ACC112 (cell line): Measurements from ENCODE around the gene DBF4B.
"Not testable (repeated sequence)": the region's sequence is repeated elsewhere in the genome, so short reads cannot be mapped to it uniquely, and the experiment has no call there.

Source experiments
- H2AFZ ChIP-seq: fragments of 200-600 bp; sonication (generic); one replicate; pipeline ENCODE4 v1.6.0; 2017; ENCODE audit warnings: antibody characterized with exemption, low read length; ENCODE audit not compliant: unreplicated experiment
- H3K27ac ChIP-seq: fragments of 200-600 bp; sonication (generic); 2 replicates; pipeline ENCODE4 v1.5.1; 2014; ENCODE audit warnings: low read depth, mild to moderate bottlenecking, antibody characterized with exemption, low read length, moderate library complexity
- H3K27me3 ChIP-seq: fragments of 200-600 bp; sonication (generic); 2 replicates; pipeline ENCODE4 v1.6.1; 2014; ENCODE audit warnings: mild to moderate bottlenecking, antibody characterized with exemption, low read length, moderate library complexity, mixed read lengths; ENCODE audit not compliant: insufficient read depth
- H3K36me3 ChIP-seq: fragments of 200-600 bp; sonication (generic); 2 replicates; pipeline ENCODE4 v1.6.1; 2016; ENCODE audit warnings: mild to moderate bottlenecking, antibody characterized with exemption, low read length, moderate library complexity, mixed read lengths; ENCODE audit not compliant: insufficient read depth
- H3K4me1 ChIP-seq: fragments of 200-600 bp; sonication (generic); one replicate; pipeline ENCODE4 v1.6.1; 2016; ENCODE audit warnings: low read length, mixed read lengths; ENCODE audit not compliant: insufficient read depth, unreplicated experiment, control insufficient read depth
- H3K4me3 ChIP-seq: fragments of 200-600 bp; sonication (generic); 2 replicates; pipeline ENCODE4 v1.5.1; 2014; ENCODE audit warnings: mild to moderate bottlenecking, low read depth, low read length
- H3K79me2 ChIP-seq: fragments of 200-600 bp; sonication (generic); one replicate; pipeline ENCODE4 v1.6.0; 2016; ENCODE audit warnings: low read length; ENCODE audit not compliant: control insufficient read depth, unreplicated experiment, insufficient read depth

Gene DBF4B

GRCh38 chr17:44751806-44752205, 43.3 kb downstream of the DBF4B start:
- Histone ChIP-seq H3K27ac (no peak overlapping the region), H3K36me3 (no peaks in the 10 kb centered on the region), H2AFZ (no peak overlapping the region), H3K4me1 (no peaks in the 10 kb centered on the region), H3K4me3 (no peak overlapping the region), H3K79me2 (no peaks in the 10 kb centered on the region), H3K27me3 (no peaks in the 10 kb centered on the region)

- Histone ChIP-seq H3K4me1 (no peaks in the 10 kb centered on the region), H3K36me3 (no peaks in the 10 kb centered on the region), H3K27me3 (peaks cover 8% of the 10 kb centered on the region; the same call in 1 of the 2 replicates), H2AFZ (no peak overlapping the region), H3K79me2 (no peaks in the 10 kb centered on the region), H3K4me3 (no peak overlapping the region), H3K27ac (no peak overlapping the region)
These were observed 44.7 kb downstream of the DBF4B start for GRCh38 chr17:44752953-44753861.

DNA sequence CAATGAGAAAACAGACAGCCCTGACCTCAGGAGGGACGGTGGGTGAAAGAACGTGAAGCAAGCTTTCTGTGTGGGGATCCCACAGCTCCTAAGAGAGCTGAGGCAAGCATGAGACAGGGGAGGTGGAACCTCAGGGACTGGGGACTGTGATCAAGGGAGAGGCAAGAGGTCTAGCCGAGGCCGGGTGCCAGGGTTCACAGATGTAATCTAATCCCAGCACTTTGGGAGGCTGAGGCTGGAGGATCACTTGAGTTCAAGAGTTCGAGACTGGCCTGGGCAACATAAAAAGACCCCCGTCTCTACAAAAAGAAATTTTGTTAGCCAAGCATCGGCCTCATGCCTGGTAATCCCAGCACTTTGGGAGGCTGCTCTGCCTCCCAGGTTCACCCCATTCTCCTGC, 45.8 kb downstream of the DBF4B start:
- Histone ChIP-seq H3K36me3 (no peaks in the 10 kb centered on the region), H3K27me3 (peaks cover 14% of the 10 kb centered on the region; the same call in 1 of the 2 replicates), H2AFZ (no peak overlapping the region), H3K4me1 (peaks cover 1% of the 10 kb centered on the region), H3K79me2 (no peaks in the 10 kb centered on the region), H3K4me3 (no peak overlapping the region), H3K27ac (no peak overlapping the region)

DNA sequence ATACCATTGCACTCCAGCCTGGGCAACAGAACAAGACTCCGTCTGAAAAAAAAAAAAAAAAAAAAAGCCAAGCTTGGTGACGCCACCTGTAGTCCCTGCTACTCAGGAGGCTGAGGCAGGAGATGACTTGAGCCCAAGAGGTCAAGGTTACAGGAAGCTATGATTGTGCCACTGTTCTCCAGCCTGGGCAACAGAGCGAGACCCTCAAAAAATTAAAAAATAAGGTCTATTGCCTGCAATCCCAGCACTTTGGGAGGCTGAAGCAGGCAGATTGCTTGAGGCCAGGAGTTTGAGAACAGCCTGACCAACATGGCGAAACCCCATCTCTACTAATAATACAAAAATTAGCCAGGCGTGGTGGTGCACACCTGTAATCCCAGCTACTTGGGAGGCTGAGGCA, 46.7 kb downstream of the DBF4B start:
- not testable (repeated sequence) for H3K4me1 ChIP-seq, H3K79me2 ChIP-seq, H2AFZ ChIP-seq, H3K36me3 ChIP-seq, H3K4me3 ChIP-seq, H3K27ac ChIP-seq
- peaks cover 21% of the 10 kb centered on the region; the same call in 1 of the 2 replicates for H3K27me3 ChIP-seq

DNA sequence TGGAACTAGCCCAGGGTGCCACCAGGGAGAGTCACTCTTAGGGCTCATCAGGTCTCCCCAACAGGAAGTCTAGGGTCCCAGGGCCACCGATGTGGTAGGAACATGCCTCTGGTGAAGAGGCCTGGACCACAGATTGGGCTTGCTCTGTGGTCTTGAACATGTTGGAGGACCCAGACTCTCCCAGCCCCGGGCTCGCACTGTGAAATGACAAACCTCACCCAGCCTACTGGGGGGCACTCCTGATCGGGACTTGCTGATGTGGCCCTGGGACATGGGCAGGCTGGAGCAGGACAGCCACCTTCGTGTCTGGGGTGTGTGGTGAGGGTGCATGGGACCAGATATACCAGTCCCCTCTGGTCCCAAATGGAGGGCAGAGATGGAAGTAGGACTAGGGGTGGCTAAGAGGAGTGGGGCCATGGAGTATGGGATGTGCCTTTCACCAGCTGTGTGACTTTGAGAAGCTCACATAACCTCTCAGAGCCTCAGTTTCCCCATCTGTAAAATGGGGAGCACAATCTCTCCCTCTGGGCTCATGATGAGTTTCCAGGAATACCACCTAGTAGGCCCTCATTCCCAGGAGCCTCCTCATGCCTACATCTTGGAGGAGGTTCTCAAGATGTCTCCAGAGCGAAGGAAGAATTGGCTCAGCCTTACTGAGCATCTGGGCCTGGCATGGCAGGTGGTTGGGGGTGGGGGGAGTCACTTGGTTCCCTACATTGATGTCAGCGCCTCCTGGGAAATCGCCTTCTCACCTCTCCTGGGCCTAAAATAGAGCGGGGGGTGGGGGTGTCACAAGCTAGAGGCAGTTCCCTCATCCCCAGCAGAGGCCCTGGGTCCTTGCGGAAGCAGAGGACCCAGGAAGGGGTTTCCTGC, 48.8 kb downstream of the DBF4B start:
- H3K4me3 ChIP-seq: no peak overlapping the region
- peaks cover 5% of the 10 kb centered on the region for H3K4me1 ChIP-seq
- H3K36me3 ChIP-seq: no peaks in the 10 kb centered on the region
- H3K27ac ChIP-seq: no peak overlapping the region
- no peaks in the 10 kb centered on the region for H3K79me2 ChIP-seq
- H2AFZ ChIP-seq: no peak overlapping the region
- H3K27me3 ChIP-seq: peaks cover 21% of the 10 kb centered on the region; the same call in 1 of the 2 replicates

GRCh38 chr17:44757918-44758413, 49.5 kb downstream of the DBF4B start:
- Histone ChIP-seq H2AFZ (no peak overlapping the region), H3K36me3 (no peaks in the 10 kb centered on the region), H3K27ac (no peak overlapping the region), H3K4me3 (no peak overlapping the region), H3K4me1 (peaks cover 5% of the 10 kb centered on the region), H3K27me3 (peaks cover 21% of the 10 kb centered on the region; the same call in 1 of the 2 replicates), H3K79me2 (no peaks in the 10 kb centered on the region)

GRCh38 chr17:44758414-44759085, 50.1 kb downstream of the DBF4B start, which contains the start of gene ADAM11:
TSS of gene ADAM11 (plus strand) at chr17:44758988. CDS start at chr17:44759200, 212 bp downstream.
- Histone ChIP-seq H3K27me3 (peaks cover 21% of the 10 kb centered on the region; the same call in 1 of the 2 replicates), H2AFZ (no peak within 1 kb of the TSS), H3K4me3 (peak within 1 kb of the TSS; percentile 62), H3K27ac (no peak within 1 kb of the TSS), H3K79me2 (no peaks in the 10 kb centered on the region), H3K36me3 (no peaks in the 10 kb centered on the region), H3K4me1 (peaks cover 5% of the 10 kb centered on the region)

- H3K79me2 ChIP-seq: no peaks in the 10 kb centered on the region
- no peak overlapping the region for H3K27ac ChIP-seq
- peaks cover 21% of the 10 kb centered on the region; the same call in 1 of the 2 replicates for H3K27me3 ChIP-seq
- H2AFZ ChIP-seq: no peak overlapping the region
- H3K4me1 ChIP-seq: peaks cover 5% of the 10 kb centered on the region
- H3K4me3 ChIP-seq: peak overlapping the region; percentile 62
- no peaks in the 10 kb centered on the region for H3K36me3 ChIP-seq
These were observed 50.8 kb downstream of the DBF4B start for GRCh38 chr17:44759086-44759915.

- no peaks in the 10 kb centered on the region for H3K36me3 ChIP-seq
- H3K4me3 ChIP-seq: no peak overlapping the region
- H3K79me2 ChIP-seq: no peaks in the 10 kb centered on the region
- H3K4me1 ChIP-seq: peaks cover 5% of the 10 kb centered on the region
- no peak overlapping the region for H3K27ac ChIP-seq
- H3K27me3 ChIP-seq: peaks cover 21% of the 10 kb centered on the region; the same call in 1 of the 2 replicates
- H2AFZ ChIP-seq: no peak overlapping the region
These were observed 51.4 kb downstream of the DBF4B start for GRCh38 chr17:44759916-44760243.
